Dedifferentiated amniotic fluid mesenchymal stem cell (primary cell): Measurements from ENCODE around the gene POLR3H.
A peak's percentile ranks its signal among the peaks of the same experiment; 100 is the strongest.

Experiments used
- DNase-seq: peaks from one replicate; pipeline ENCODE4 v3.0.0-alpha.2; 2016; ENCODE audit errors: extremely low spot score

POLR3H gene

DNA sequence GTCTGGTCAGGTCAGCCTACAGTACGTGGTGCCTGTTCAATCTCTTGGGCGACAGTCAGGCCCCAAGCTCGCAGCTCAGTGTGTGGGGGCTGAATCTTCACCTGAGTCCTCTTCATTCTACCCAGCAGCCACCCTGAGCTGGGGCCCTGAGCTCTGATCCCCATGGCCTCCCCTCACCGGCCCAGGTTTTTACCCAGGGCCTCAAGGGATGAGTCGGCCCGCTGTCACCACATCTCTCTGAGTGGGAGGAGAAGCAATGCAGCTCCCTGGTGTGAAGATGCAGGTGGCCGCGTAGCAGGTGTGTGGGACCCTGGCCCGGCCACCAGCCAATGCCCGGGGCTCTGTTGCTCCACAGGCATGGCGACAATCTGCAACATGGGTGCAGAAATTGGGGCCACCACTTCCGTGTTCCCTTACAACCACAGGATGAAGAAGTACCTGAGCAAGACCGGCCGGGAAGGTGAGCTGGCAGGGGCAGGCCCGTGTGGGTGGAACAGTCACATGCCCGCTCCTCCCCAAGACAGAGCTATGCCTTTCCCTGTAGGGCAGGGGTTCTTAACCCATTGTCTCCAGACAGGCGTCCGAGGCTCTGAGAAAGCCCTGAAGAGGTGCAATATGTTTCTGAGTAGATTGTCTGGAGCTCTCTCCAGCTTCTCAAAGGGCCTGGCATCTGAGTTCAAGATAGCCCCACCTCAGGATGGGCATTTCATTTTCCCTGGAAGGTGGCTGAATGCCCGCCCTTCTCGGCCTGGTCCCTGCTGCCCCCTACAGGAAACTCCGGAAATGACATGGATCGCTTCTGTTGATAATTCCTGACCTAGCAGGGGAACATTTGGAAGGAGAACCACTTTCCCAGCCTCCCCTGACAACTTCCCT is 26.9 kb downstream of the POLR3H start:
- DNase-seq: peak; percentile 48

DNA sequence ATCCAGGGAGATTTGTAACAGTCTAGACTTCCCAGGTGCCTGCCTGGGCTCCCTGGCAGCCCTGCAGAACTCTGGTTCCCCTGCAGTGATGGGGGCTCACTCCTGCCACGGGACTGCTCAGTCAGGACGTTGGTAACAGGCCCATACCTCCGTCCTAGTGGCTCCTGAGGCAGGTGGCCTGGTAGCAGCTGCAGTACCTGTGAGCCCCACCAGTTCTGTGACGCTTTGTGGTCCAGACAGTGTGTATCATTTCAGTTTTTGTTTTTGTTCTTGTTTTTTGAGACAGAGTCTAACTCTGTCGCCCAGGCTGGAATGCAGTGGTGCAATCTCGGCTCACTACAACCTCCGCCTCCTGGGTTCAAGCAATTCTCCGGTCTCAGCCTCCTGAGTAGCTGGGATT is 27.8 kb downstream of the POLR3H start:
- DNase-seq: no peak

DNA sequence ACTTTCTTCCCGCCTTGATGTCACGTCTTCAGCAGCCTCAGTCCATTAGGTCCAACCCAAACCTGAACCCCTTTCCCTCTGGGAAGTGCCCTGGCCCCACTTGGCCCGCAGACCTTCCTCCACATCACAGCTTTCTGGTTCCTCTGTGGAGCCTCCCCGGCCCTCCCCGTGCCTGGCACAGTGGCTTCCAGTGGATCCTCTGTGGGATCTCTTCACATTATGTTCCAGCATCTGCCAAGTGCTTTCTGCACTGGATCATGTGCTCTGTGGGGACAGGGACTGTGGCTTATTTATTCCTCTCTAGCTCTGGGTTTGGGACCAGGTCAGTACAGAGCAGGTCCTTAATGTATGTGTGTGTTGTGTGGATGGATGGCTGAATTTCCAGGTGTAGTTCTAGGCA is 30.9 kb downstream of the POLR3H start:
- no peak for DNase-seq

DNA sequence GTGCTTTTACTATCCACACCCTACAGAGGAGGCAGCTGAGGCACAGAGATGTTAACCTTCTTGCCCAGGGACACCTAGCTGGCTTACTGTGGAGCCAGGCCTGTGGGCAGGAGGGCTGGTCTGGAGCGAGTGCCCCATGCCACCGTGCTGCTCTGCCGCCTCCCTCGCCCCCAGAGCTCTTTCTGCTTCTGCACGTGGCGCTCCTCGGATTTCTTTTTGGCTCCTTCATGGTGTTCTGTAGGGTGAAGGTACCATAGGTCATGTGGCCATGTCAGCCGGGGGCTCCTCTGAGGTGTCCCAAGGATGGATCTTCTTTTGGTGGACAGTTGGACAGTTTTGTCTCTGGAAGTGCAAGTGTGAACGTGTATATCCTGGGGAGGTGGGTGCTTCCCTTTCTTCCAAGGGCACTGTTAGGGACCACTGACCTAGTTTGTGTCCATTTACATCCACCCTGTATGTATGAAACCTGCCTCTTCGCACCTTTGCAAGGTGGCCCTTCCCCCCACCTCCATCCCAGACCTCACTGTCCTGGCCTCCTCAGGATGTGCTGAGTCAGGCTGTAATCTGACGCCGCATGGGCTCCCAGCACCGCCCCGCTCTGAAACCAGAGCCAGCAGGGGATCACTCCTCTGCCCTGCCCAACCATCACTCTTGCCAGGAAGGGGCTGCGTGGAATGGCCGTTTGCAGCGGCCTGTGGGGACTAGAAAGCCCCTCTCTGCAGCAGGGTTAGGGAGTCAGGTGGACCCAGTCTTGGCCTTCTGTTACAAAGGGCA is 31.7 kb downstream of the POLR3H start:
- peak; percentile 57 for DNase-seq

DNA sequence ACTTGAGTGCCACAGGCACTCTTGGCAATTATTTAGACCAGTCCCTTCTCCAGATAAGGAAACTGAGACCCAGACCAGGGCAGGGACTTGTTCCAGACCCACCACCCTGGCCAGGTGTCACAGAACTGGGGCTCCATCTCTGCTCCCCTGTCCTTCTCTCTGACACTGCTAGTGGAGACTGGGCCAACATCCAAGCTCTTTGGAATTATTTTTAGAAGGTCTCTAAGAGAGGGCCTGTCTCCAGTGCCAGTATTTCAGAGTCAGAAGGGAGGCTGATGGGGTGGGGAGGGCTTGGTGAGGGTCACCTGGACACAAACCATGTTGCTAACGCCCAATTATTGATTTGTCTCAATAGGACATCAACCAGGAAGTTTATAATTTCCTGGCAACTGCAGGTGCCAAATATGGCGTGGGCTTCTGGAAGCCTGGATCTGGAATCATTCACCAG is 32.7 kb downstream of the POLR3H start:
- no peak for DNase-seq

DNA sequence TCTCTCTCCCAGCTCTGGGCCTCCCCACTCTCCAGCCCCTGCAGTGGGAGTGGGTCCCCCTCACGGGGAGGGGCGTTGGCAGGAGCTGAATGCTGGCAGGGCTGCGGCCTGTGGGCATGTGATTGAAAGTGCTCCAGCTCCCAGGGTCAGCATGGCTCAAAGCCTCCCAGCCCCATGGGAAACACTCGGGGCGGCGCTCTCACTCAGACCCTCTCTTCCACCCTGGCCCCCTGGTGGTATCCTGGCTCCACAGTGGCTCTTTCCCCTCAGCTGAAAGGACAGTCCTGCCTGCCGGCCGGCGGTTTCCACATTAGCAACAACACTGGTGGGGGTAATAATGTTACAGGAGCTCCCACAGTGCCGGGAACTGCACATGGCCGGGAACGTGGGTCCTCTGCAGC is 35.5 kb downstream of the POLR3H start:
- DNase-seq: no peak

DNA sequence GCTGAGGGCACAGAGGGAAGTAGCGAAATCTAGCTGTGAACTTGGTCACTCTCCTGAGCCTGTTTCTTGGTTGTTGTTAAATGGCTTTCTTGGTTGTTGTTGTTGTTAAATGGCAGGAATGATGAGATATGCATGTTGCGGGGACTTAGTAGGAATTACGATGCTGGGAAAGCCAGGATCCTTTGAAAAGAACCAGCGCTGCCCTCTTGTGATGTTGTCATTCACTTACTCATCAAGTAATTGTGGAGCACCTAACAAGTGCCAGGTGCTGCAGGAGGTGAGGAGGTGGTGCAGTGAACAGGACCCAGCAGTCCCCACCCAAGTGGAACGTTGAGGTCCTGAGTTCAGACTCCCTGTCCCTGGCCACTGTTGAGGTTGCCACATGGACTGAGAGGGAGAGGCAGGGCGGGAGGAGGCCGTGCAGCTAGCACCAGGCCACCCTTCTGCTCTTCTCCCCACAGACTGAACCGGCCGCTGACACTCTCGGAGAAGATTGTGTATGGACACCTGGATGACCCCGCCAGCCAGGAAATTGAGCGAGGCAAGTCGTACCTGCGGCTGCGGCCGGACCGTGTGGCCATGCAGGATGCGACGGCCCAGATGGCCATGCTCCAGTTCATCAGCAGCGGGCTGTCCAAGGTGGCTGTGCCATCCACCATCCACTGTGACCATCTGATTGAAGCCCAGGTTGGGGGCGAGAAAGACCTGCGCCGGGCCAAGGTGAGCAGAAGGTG is 36.8 kb downstream of the POLR3H start:
- DNase-seq: no peak

DNA sequence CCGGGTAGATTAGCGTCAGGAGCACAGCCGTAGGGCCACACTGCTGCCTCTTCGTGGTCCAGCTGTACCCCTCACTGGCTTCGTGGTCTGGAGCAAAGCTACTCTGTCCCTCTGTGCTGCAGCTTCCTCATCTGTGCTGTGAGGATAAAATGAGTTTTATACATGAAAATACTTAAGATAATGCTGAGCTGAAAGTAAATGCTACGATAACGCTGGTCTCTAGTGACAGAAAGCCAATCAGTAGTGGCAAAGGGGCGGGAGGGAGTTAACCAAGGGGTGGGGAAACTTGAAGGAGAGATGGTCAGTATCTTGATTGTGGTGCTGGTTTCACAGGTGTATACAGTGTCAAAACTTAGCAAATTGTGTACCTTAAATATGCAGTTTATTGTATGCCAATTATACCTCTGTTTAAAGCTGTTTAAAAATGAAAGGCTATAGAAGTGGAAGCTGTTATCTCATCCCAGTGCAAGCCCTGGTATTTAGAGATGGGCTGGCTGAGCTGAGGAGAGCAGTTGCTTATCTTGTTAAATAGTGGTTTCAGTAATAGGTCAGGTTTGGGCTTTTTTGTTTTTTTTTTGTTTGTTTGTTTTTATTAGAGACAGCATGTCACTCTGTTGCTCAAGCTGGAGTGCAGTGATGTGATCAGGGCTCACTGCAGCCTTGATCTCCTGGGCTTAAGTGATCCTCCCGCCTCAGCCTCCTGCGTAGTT is 38.6 kb downstream of the POLR3H start:
- no peak for DNase-seq

DNA sequence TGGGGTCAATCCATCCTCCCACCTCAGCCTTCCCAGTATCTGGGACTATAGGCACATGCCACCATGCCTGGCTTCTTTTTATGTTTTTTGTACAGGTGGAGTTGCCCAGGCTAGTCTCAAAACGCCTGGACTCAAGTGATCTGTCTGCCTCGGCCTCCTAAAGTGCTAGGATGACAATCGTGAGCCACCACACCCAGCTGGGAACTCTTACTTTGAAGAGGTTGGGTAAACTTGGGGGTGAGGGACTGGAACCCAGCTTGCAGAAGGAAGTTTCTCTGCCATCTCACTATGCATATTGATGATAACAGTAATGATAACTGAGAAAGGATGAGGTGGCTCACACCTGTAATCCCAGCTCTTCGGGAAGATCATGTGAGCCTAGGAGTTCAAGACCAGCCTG is 39.5 kb downstream of the POLR3H start:
- no peak for DNase-seq

DNA sequence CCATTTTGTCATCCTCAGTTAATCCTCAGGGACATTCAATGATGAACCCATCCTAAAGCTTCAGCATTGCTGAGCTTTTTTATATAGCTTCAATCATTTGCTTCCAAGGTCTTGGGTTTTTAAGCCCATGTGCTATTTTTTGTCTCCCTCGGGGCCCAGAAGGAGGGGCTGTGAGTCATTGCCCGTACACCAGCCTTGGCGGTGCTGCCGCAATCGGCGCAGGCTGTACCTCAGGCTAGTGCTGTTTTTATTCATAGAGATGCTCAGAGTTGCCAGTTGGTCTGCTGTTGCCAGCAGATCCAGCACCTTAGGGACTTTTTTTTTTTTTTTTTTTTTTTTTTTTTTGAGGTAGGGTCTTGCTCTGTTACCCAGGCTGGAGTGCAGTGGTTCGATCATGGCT is 39.9 kb downstream of the POLR3H start:
- DNase-seq: no peak

DNA sequence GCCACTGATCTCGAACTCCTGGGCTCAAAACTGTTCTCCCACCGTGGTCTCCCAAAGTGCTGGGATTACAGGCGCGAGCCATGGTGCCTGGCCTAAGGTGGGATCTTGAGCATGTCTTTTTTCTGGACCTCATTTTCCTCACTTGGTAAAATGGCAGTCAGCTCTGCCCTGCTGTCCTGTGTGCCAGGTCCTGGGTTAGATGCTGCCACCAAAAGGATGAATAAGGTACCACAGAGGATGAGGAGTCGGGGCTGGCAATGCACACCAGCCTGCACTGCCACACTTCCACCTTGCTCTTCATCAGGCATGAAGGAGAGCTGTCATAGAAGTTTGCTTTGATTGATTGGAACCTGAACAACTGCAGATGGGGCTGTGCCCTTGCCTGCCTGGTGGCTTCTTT is 43.1 kb downstream of the POLR3H start:
- DNase-seq: no peak

DNA sequence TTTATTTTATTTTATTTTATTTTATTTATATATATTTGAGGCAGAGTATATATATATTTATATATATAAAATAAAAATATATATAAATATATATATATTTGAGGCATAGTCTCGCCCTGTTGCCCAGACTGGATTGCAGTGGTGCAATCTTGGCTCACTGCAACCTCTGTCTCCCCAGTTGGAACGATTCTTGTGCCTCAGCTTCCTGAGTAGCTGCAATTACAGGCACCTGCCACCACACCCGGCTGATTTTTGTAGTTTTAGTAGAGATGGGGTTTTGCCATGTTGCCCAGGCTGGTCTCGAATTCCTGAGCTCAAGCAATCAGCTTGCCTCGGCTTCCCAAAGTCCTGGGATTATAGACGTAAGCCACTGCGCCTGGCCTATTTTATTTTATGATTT is 44.0 kb downstream of the POLR3H start:
- DNase-seq: no peak

DNA sequence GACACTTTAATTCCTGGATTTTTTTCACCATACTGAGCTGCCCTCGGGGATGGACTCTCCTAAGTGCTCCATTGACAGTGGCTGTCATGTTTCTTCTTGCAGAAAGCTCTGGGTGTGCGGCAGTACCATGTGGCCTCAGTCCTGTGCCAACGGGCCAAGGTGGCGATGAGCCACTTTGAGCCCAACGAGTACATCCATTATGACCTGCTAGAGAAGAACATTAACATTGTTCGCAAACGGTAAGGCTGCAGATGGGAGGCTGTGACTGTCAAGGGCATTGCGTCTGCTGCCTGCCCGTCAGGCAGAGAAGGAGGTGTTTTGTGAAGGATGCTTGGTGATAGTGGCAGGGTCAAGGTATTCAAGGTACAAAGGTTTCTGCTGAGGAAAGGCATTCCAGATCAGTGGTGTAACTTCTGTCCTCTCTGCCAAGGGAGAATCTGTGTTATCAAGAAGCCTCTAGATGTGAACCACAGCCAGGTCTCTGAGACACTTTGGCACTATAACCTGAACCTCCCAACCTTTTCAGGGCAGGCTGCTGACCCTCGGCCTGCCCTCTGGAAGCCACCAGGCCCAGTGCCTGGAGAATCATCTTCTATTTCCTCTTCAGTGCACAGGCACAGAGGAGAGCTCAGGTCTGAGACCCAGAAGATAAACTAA is 44.5 kb downstream of the POLR3H start:
- no peak for DNase-seq

DNA sequence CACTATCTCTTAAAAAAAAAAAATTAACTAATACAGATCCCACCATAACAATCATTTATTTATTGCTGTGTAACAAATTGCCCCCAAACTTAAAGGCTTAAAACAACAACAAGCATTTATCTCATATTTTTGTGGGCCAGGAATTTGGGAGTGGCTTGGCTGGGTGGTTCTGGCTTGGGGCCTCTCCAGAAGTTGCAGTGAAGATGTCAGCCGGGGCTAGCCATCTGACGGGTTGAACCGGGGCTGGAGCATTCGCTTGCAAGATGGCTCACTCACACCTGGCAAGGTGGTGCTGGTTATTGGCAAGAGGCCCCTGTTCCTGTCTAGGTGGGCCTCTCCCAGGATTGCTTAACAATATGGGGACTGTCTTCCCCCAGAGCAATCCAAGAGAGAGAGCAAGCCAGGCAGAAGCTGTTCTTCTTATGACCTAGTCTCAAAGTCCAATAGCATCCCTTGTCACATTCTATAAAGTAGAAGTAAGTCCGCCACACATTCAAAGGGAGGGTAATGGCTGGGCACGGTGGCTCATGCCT is 45.9 kb downstream of the POLR3H start:
- DNase-seq: no peak

DNA sequence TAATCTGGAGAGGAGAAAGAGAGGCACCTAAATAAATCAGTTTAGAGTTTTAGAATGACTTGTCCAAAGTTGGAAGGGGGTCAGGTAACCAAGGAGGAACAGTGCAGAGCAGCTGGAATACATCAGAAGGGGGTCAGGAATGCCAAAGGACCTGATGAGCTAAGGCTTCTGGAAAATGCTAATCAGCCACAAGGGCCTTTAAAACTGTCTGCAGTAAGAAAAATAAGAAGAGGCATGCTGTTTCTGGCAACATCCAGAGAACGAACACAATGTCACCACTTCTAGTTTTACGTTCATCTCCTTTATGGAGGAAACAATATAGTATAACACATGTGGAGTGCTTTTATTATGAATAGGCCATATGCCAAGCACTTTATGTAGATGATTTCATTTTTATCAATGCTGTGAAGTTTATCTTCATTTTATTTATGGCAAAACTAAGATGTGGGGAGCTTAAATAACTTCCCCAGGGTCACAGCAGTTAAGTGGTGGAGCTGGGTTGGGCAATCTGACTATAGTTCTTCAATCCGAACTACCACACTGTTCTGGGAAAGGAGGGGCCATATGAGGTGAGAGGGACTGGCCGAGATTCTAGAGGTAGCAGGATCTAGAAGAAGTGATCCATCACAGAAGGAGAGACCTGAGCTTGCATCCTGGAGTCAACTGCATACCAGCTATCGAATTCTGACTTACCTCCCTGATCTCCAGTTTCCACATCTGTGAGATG is 52.7 kb downstream of the POLR3H start:
- DNase-seq: no peak

DNA sequence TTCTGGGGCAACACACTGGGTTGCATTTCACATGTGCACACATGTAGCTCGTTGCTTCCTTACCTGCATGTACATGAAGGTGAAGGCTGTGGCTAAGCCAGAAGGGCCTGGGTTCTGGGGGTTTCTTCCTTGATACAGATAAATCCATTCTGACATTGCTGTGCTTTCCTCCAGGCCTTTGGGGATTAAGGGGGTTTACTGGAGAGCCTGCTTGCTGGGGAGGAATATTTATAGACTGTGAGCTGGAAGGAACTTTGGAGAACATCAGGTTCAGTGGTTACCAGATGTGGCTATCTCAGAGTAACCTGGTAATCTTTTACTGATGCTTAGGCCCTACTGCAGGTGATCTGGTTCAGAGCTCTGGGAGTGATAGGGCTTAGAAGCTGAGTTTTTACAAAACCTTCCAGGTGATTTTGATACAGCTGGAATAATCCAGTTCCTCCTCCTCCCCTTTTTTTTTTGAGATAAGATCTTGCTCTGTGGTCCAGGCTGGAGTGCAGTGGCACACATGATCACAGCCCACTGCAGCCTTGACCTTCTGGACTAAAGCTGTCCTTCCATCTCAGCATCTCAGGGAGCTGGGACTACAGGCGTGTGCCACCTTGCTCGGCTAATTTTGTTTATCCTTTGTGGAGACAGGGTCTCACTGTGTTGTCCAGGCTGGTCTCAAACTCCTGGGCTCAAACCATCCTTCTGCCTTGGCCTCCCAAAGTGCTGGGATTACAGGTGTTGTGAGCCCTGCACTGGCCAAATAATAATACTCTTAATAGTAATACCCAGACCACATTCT is 55.5 kb downstream of the POLR3H start:
- no peak for DNase-seq

DNA sequence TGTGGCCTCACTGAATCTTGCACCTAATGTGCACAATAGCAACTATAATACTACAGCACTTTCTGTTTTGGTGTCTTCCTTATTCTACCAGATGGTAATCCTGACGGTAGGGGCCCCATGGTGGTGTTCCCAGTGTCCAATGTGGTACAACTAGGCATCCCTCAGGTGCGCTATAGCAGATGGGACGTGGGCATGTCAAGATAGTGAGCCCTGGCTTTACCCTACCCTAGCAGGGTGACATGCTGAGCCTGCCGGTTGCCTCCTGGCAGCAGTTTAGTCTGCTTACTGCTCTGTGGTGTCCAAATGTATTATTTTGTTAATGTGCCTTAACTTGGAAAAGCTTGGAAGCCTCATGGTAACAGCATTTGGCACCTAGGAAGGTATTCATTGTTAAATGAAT is 56.2 kb downstream of the POLR3H start:
- DNase-seq: no peak

DNA sequence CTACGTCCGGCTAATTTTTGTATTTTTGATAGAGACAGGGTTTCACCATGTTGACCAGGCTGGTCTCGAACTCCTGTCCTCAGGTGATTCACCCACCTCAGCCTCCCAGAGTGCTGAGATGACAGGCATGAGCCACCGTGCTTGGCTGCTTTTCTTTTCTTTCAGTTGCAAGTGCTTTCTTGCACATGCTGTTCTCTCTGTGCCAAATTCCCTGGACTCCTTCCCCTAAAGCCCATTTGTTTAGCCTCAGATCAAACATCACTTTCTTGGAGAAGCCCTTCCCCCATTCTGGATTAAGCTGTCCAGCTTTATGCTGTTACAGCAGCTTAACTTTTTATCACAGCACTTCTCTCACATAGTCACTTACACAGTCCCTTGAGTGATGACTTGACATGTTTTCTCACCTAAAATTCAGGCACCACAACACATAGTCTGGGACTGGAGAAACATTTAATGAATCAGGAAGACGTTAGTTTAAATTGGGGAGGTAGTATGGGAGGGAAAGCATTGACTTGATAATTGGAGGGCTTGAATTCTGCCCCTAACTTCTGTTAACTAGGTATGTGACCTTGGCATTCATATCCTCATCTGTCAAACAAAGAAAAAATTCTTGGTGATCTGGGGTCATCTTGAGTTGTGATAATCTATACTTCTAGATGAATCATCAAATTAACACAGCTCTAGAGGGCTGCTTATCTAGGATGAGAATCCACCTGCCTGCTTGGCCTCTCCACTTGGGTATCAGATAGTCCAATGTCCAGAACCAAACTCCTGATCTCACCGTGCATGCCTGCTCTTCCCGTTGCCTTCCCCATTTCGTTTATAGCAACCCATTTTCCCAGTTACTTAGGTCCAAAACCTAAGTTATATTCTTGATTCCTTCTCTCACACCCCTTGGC is 57.0 kb downstream of the POLR3H start:
- no peak for DNase-seq
